ENCODE results near the gene IFRD2.

DNA sequence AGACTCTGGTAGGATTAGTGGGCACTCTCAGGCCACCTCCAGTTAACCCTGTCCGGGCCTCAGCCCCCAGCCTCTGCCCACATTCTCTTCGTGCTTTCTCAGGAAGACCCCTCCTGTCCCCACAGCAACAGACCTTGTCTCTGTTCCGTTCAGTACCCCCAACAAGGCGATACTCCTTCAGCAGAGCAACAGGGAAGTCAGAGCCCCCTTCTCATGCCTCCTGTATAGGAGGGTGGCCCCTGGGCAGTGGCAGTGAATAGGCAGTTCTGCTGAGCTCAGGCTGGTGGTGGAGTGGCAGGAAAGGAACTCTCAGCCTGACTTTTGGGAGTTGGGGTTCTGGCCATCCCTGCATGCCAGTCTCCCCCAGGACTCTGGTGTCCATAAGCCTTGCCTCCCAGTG is 22.8 kb downstream of the IFRD2 start:
- TF ChIP-seq, protein P1, sequence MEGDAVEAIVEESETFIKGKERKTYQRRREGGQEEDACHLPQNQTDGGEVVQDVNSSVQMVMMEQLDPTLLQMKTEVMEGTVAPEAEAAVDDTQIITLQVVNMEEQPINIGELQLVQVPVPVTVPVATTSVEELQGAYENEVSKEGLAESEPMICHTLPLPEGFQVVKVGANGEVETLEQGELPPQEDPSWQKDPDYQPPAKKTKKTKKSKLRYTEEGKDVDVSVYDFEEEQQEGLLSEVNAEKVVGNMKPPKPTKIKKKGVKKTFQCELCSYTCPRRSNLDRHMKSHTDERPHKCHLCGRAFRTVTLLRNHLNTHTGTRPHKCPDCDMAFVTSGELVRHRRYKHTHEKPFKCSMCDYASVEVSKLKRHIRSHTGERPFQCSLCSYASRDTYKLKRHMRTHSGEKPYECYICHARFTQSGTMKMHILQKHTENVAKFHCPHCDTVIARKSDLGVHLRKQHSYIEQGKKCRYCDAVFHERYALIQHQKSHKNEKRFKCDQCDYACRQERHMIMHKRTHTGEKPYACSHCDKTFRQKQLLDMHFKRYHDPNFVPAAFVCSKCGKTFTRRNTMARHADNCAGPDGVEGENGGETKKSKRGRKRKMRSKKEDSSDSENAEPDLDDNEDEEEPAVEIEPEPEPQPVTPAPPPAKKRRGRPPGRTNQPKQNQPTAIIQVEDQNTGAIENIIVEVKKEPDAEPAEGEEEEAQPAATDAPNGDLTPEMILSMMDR (IDR thresholded peaks at IDR 0.05): no peak
- TF ChIP-seq POLR2AphosphoS5 (IDR thresholded peaks at IDR 0.05) (no peak), EP300 (IDR thresholded peaks at IDR 0.05) (no peak)

Data from sigmoid colon (tissue), 4 donors.